Fibroblast of lung (primary cell): ENCODE results near the gene ZER1.

Source experiments
- EZH2 ChIP-seq: IDR thresholded peaks from 2 replicates; pipeline ENCODE4 v1.5.1; 2012; ENCODE audit warnings: low read length, control low read depth, mild to moderate bottlenecking; ENCODE audit errors: missing control alignments
- TF ChIP-seq, protein P1 (sequence below), 2 donors: IDR thresholded peaks in 1 of 2; conservative IDR thresholded peaks in 1 of 2; 1 replicate in 1 of 2; 2 replicates in 1 of 2; pipeline ENCODE4 v1.5.1; 2011 to 2012; ENCODE audit warnings: low read length in 2 of 2, control low read depth in 1 of 2, inconsistent platforms in 1 of 2, low read depth in 1 of 2, mild to moderate bottlenecking in 1 of 2

DNA sequence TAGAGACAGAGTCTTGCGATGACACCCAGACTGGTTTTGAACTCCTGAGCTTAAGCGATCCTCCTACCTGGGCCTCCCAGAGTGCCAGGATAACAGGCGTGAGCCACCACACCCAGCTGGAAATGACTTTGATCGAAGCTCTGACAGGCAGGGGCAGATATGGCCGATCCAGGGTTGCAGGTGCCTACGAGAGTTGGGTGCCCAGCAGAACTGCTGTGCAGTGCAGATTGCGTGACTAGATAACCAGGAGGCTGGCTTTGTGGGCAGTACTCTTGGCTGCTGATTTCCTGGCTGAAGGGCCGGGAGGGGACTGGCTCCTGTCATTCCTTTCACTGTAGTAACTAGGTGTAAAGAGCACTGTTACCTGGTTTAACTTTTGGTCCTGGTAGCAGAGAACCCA is 27.2 kb upstream of the ZER1 start:
- TF ChIP-seq, protein P1, sequence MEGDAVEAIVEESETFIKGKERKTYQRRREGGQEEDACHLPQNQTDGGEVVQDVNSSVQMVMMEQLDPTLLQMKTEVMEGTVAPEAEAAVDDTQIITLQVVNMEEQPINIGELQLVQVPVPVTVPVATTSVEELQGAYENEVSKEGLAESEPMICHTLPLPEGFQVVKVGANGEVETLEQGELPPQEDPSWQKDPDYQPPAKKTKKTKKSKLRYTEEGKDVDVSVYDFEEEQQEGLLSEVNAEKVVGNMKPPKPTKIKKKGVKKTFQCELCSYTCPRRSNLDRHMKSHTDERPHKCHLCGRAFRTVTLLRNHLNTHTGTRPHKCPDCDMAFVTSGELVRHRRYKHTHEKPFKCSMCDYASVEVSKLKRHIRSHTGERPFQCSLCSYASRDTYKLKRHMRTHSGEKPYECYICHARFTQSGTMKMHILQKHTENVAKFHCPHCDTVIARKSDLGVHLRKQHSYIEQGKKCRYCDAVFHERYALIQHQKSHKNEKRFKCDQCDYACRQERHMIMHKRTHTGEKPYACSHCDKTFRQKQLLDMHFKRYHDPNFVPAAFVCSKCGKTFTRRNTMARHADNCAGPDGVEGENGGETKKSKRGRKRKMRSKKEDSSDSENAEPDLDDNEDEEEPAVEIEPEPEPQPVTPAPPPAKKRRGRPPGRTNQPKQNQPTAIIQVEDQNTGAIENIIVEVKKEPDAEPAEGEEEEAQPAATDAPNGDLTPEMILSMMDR (conservative IDR thresholded peaks at IDR 0.05 in 1 of 2, IDR thresholded peaks at IDR 0.05 in 1 of 2; ENCODE audit: low read depth in 1 of 2, low read length in 2 of 2): no peak
- no peak for TF ChIP-seq EZH2
